ENCODE results near the gene SLC39A11.

DNA sequence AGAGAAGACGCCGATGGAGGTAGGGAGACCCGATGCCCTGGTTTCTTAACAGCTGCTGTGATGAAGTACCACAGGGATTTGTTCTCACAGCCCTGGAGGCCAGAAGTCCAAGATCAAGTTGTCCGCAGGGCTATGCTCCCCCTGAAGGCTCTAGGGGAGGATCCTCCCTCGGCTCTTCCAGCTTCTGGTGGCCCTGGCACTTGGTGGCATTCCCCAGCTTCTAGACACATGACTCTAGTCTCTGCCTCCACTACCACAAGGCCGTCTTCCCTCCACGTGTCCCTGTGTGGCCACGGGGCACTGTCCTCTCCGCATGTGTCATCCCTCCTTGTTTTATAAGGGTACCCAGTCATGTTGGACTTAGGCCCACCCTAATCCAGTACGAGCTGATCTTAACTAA lies 375.2 kb downstream of the SLC39A11 start:
- TF ChIP-seq, protein P1, sequence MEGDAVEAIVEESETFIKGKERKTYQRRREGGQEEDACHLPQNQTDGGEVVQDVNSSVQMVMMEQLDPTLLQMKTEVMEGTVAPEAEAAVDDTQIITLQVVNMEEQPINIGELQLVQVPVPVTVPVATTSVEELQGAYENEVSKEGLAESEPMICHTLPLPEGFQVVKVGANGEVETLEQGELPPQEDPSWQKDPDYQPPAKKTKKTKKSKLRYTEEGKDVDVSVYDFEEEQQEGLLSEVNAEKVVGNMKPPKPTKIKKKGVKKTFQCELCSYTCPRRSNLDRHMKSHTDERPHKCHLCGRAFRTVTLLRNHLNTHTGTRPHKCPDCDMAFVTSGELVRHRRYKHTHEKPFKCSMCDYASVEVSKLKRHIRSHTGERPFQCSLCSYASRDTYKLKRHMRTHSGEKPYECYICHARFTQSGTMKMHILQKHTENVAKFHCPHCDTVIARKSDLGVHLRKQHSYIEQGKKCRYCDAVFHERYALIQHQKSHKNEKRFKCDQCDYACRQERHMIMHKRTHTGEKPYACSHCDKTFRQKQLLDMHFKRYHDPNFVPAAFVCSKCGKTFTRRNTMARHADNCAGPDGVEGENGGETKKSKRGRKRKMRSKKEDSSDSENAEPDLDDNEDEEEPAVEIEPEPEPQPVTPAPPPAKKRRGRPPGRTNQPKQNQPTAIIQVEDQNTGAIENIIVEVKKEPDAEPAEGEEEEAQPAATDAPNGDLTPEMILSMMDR (conservative IDR thresholded peaks at IDR 0.05; ENCODE audit: low read length), result no peak
- TF ChIP-seq EZH2phosphoT487 (IDR thresholded peaks at IDR 0.05; ENCODE audit: borderline replicate concordance, low read depth, low read length), result no peak

Measured in OCI-LY7 (cell line).